Coronary artery (tissue), 2 donors: ENCODE results near the gene USH1C.

Experiments
- DNase-seq: peaks from one replicate; pipeline ENCODE4 v3.0.0-alpha.2; 2017; ENCODE audit warnings: low spot score
- H3K27ac ChIP-seq, 2 donors: fragments of 200-600 bp; sonication (generic); one replicate each; pipeline ENCODE4 v1.5.1; 2016 to 2019
- H3K4me3 ChIP-seq: fragments of 200-600 bp; sonication (generic); 2 replicates; pipeline ENCODE4 v1.5.1; 2016; ENCODE audit warnings: mild to moderate bottlenecking, moderate library complexity
- TF ChIP-seq, protein P1 (sequence below): fragments of 200-600 bp; sonication (generic); IDR thresholded peaks from one replicate; pipeline ENCODE4 v1.5.1; 2019; ENCODE audit warnings: antibody characterized with exemption

USH1C gene

GRCh38 chr11:17547932-17548331 is 3.7 kb upstream of the USH1C start:
- H3K27ac ChIP-seq: no peak overlapping the region
- TF ChIP-seq, protein P1, sequence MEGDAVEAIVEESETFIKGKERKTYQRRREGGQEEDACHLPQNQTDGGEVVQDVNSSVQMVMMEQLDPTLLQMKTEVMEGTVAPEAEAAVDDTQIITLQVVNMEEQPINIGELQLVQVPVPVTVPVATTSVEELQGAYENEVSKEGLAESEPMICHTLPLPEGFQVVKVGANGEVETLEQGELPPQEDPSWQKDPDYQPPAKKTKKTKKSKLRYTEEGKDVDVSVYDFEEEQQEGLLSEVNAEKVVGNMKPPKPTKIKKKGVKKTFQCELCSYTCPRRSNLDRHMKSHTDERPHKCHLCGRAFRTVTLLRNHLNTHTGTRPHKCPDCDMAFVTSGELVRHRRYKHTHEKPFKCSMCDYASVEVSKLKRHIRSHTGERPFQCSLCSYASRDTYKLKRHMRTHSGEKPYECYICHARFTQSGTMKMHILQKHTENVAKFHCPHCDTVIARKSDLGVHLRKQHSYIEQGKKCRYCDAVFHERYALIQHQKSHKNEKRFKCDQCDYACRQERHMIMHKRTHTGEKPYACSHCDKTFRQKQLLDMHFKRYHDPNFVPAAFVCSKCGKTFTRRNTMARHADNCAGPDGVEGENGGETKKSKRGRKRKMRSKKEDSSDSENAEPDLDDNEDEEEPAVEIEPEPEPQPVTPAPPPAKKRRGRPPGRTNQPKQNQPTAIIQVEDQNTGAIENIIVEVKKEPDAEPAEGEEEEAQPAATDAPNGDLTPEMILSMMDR: no peak
- H3K4me3 ChIP-seq: no peak overlapping the region
- no peak for DNase-seq

DNA sequence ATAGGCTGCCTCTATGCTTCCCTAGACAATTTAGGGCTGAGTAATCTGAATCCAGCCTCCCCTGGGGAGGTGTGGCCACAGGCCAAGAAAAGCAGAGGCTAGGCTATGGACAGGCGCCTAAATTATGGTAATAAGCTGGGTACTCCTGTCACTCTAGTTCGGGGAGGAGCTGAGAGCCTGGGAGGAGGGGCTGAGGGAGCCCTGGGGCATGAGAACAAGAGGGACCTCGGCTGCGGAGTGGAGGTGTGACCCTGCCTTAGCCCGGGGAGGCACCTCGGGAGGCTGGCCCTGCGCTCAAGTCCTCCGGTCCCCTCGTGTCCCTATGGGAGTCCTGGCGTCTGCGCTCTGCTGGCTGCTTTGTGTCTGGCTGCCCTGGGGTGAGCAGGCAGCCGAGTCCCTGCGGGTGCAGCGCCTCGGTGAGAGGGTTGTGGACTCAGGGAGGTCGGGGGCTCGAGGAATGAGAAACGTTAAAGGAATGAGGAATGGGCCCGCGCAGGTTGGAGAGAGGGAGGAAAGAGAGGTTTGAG is 2.9 kb upstream of the USH1C start, which contains the start of gene OTOG:
Gene OTOG, plus strand, starts transcription at position 209 of the 527 bp plus-strand sequence. Its CDS starts 114 bp downstream, at position 323.
- no peak for DNase-seq
- TF ChIP-seq, protein P1: no peak
- H3K27ac ChIP-seq: no peak within 1 kb of the TSS
- H3K4me3 ChIP-seq: no peak within 1 kb of the TSS

- Histone ChIP-seq H3K27ac (no peak overlapping the region), H3K4me3 (no peak overlapping the region)
- TF ChIP-seq, protein P1: no peak
- DNase-seq: no peak
Measured at GRCh38 chr11:17546240-17546639, 2.0 kb upstream of the USH1C start.

- Histone ChIP-seq H3K27ac (no peak overlapping the region), H3K4me3 (peak overlapping the region; percentile 50)
- DNase-seq: no peak
- TF ChIP-seq, protein P1: no peak
Measured at GRCh38 chr11:17543574-17544180, 539 bp downstream of the USH1C start.

GRCh38 chr11:17543041-17543440 is 1.2 kb downstream of the USH1C start:
- TF ChIP-seq, protein P1: no peak
- Histone ChIP-seq H3K4me3 (no peak overlapping the region), H3K27ac (no peak overlapping the region)
- DNase-seq: no peak

- no peak overlapping the region for H3K27ac ChIP-seq
- no peak overlapping the region for H3K4me3 ChIP-seq
- TF ChIP-seq, protein P1: no peak
- DNase-seq: no peak
Measured at GRCh38 chr11:17542249-17542648, 2.0 kb downstream of the USH1C start.

GRCh38 chr11:17541330-17541885 is 2.8 kb downstream of the USH1C start:
- Histone ChIP-seq H3K4me3 (no peak overlapping the region), H3K27ac (no peak overlapping the region)
- no peak for DNase-seq
- TF ChIP-seq, protein P1: no peak
